Measurements from ENCODE around the gene PRKCE. TPM values are rescaled to one million over a fixed set of nuclear protein-coding genes. Genes with fewer than 3 reads are reported as not detected.

The PRKCE gene
- total RNA-seq, 2 donors from 2014 or later, result 7.3 to 20.8 TPM

DNA sequence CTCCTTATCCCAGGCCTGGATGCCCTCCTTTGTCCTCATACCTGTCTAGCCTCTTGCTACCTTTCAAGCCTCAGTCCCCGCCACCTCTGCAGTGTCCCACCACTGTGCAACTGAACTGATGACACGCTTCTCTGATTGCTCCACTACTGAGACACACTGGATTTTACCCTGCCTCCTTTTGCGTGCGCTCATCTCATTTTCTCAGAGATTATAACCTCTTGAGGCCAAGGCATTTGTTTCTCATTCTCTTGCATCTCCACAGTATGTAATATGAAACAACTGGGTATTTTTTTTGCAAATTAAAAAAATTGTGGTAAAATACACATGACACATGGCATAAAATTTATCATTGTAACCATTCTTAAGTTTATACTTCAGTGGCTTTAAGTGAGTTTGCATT, 95.4 kb downstream of the PRKCE start:
- Histone ChIP-seq H3K9me3 (no peaks in the 10 kb centered on the region), H3K36me3 (replicated peaks in 1 of 2; ENCODE audit: insufficient read depth in 1 of 2, low read depth in 2 of 2) (no peaks in the 10 kb centered on the region), H3K27ac (no peak overlapping the region), H3K27me3 (no peaks in the 10 kb centered on the region), H3K4me1 (peaks cover 5% of the 10 kb centered on the region), H3K4me3 (no peak overlapping the region)
- intact Hi-C loops (cut with DNase I), result no loop called here
- no peak for DNase-seq
- TF ChIP-seq CTCF (IDR thresholded peaks at IDR 0.05) (no peak), POLR2A (IDR thresholded peaks at IDR 0.05) (no peak)
- ATAC-seq, result no peak
- 97% methylated on average over 4 of the region's 4 CpGs for WGBS, 2 donors

- no peak overlapping the region for H3K27ac ChIP-seq
- intact Hi-C loops (cut with DNase I), result no loop called here
- TF ChIP-seq POLR2A (IDR thresholded peaks at IDR 0.05) (no peak), CTCF (IDR thresholded peaks at IDR 0.05) (no peak)
- H3K9me3 ChIP-seq, result no peaks in the 10 kb centered on the region
- peaks cover 5% of the 10 kb centered on the region for H3K4me1 ChIP-seq
- DNase-seq (no peak), ATAC-seq (no peak)
- no peak overlapping the region for H3K4me3 ChIP-seq
- H3K27me3 ChIP-seq, result no peaks in the 10 kb centered on the region
- H3K36me3 ChIP-seq (replicated peaks in 1 of 2; ENCODE audit: insufficient read depth in 1 of 2, low read depth in 2 of 2), result no peaks in the 10 kb centered on the region
Measured at GRCh38 chr2:45747363-45747762, 95.9 kb downstream of the PRKCE start.

- DNase-seq (no peak), ATAC-seq (no peak)
- intact Hi-C loops (cut with DNase I), result no loop called here
- Histone ChIP-seq H3K27ac (no peak overlapping the region), H3K4me1 (peaks cover 5% of the 10 kb centered on the region), H3K9me3 (no peaks in the 10 kb centered on the region), H3K27me3 (no peaks in the 10 kb centered on the region), H3K4me3 (no peak overlapping the region), H3K36me3 (replicated peaks in 1 of 2; ENCODE audit: insufficient read depth in 1 of 2, low read depth in 2 of 2) (no peaks in the 10 kb centered on the region)
- WGBS, 2 donors, result 76 to 90% methylated on average over 8 of the region's 8 CpGs
- TF ChIP-seq POLR2A (IDR thresholded peaks at IDR 0.05) (no peak), CTCF (IDR thresholded peaks at IDR 0.05) (no peak)
Measured at GRCh38 chr2:45748239-45748638, 96.8 kb downstream of the PRKCE start.

DNA sequence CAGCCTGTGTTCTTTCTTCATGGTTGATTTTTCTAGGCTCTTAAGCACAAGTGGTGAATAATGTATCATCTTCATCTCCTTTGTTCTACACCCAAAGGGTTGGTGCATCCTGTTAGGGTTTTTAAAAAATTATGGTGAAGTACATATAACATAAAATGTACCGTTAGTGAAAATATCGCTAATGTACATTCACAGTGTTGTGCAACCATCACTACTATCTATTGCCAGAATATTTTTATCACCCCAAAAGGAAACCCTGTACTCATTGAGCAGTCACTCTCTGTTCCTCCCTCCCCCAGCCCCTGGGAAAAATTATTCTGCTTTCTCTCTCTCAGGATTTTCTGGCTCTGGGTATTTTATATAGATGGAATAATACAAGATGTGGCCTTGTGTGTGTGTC, 98.5 kb downstream of the PRKCE start:
- 71 to 79% methylated on average over 2 of the region's 2 CpGs for WGBS, 2 donors
- TF ChIP-seq POLR2A (IDR thresholded peaks at IDR 0.05) (no peak), CTCF (IDR thresholded peaks at IDR 0.05) (no peak)
- Histone ChIP-seq H3K27me3 (no peaks in the 10 kb centered on the region), H3K4me1 (peaks cover 13% of the 10 kb centered on the region), H3K4me3 (no peak overlapping the region), H3K36me3 (replicated peaks in 1 of 2; ENCODE audit: insufficient read depth in 1 of 2, low read depth in 2 of 2) (no peaks in the 10 kb centered on the region), H3K9me3 (no peaks in the 10 kb centered on the region), H3K27ac (no peak overlapping the region)
- DNase-seq, result no peak
- intact Hi-C loops (cut with DNase I), result no loop called here
- ATAC-seq, result no peak

GRCh38 chr2:45750484-45750883, 99.0 kb downstream of the PRKCE start:
- Histone ChIP-seq H3K4me1 (peaks cover 10% of the 10 kb centered on the region), H3K27ac (no peak overlapping the region), H3K27me3 (no peaks in the 10 kb centered on the region), H3K4me3 (no peak overlapping the region), H3K36me3 (replicated peaks in 1 of 2; ENCODE audit: insufficient read depth in 1 of 2, low read depth in 2 of 2) (no peaks in the 10 kb centered on the region), H3K9me3 (no peaks in the 10 kb centered on the region)
- intact Hi-C loops (cut with DNase I), result no loop called here
- 100% methylated on average over 1 of the region's 1 CpG for WGBS, 2 donors
- ATAC-seq (no peak), DNase-seq (no peak)
- TF ChIP-seq POLR2A (IDR thresholded peaks at IDR 0.05) (no peak), CTCF (IDR thresholded peaks at IDR 0.05) (no peak)

Measured in body of pancreas (tissue), 4 donors.